Esophagus squamous epithelium (tissue), 5 donors: Measurements from ENCODE around the gene CIAO2B. TPM values are rescaled to one million over a fixed set of nuclear protein-coding genes. Genes with fewer than 3 reads are reported as not detected.

Experiments
- DNase-seq: peaks from one replicate; lab custom pipeline; 2025; lab: John Stamatoyannopoulos, UW
- H3K27ac ChIP-seq, 4 donors: fragments of 200-600 bp; sonication (generic); one replicate each; pipeline ENCODE4 v1.5.1; 2016 to 2019; ENCODE audit warnings: mild to moderate bottlenecking in 1 of 4
- H3K27me3 ChIP-seq, 4 donors: fragments of 200-600 bp; sonication (generic); 1 replicate in 3 of 4; 2 replicates in 1 of 4; pipeline versions ENCODE4 v1.5.1 to v1.6.0; 2017 to 2021; ENCODE audit warnings: antibody characterized with exemption in 1 of 4
- H3K36me3 ChIP-seq, 3 donors: fragments of 200-600 bp; sonication (generic); one replicate each; pipeline ENCODE4 v1.5.1; 2016 to 2019
- H3K4me1 ChIP-seq, 3 donors: fragments of 200-600 bp; sonication (generic); one replicate each; pipeline ENCODE4 v1.5.1; 2017 to 2019
- H3K4me3 ChIP-seq, 4 donors: fragments of 200-600 bp; sonication (generic); 1 replicate in 3 of 4; 2 replicates in 1 of 4; pipeline ENCODE4 v1.5.1; 2016 to 2019; ENCODE audit warnings: mild to moderate bottlenecking in 2 of 4, moderate library complexity in 1 of 4
- H3K9me3 ChIP-seq, 3 donors: fragments of 200-600 bp; sonication (generic); one replicate each; pipeline ENCODE4 v1.5.1; 2016 to 2019
- POLR2A ChIP-seq, 4 donors: fragments of 450-650 bp; IDR thresholded peaks; one replicate each; pipeline ENCODE4 v1.6.1; 2017; ENCODE audit warnings: antibody characterized with exemption in 4 of 4, mild to moderate bottlenecking in 4 of 4, moderate library complexity in 3 of 4
- WGBS, 2 donors: methylation state at CpG; one replicate each; pipeline ENCODE4 v1.1.5; 2018; 5-methylcytosine and 5-hydroxymethylcytosine counted together
- intact Hi-C: fragments of 100-400 bp; cut with DNase I; formaldehyde crosslinking; loops from one replicate; pipeline ENCODE4 v1.15.0; 2022
- total RNA-seq, 4 donors: library from RNA; depleted of rRNA; stranded (reverse); fragments of >200 nt; gene quantifications; one replicate each; pipeline ENCODE4 v1.1.0, GENCODE V29; 2016
- TF ChIP-seq, protein P1 (sequence below), 6 experiments: fragments of 450-650 bp in 4 of 6; fragments of 200-600 bp in 2 of 6; sonication (generic) in 2 of 6; IDR thresholded peaks; one replicate each; pipeline ENCODE4 v1.5.1; 2016 to 2019; ENCODE audit warnings: antibody characterized with exemption in 6 of 6, mild to moderate bottlenecking in 4 of 6, moderate library complexity in 4 of 6
- donor health status: DM: yes; HTN: yes; CAD: no.

The CIAO2B gene
- 100 to 1,000 TPM; 112 to 153 (median 126) TPM for total RNA-seq

DNA sequence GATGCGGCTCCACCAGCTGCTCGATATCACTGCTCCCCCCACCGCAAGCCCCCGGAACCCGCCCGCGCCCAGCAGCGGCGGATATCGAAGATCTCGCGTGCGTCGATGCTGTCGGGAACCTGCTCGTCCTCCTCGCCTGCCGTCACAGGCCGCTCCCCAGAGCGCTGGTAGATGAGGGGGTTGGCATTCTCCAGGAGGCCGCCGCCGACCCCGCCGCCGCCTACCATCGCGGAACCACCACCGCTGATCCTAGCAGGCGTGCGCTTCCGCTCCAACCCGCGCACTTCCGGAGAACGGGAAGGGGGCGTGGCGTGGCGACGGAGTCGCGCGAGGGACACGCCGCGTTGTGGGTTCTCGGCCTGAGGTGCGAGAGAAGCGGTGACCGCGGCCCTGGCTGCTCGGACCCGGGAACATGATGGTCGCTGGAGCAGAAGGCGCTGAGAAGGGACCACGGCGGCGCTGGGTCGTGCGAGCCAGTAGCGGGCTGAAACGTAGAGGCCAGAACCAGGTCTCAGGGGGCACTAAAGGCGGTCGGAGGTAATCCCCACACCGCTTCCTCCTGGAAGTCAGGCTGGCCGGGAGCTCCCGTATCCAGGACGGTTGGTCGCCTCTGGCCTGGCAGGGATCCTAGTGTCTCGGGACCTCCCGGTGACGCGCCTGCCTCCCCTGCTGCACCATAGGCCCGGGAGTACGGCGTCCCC lies at the start of gene CIAO2B:
Gene CIAO2B (minus strand): TSS at position 265 of the 701 bp plus-strand sequence. CDS start 38 bp downstream, at position 227.
- Histone ChIP-seq H3K27me3 (no peaks in the 10 kb centered on the region), H3K27ac (peak within 1 kb of the TSS; percentile 97 to 100 (median 98)), H3K4me1 (peaks cover 32 to 85% (median 36%) of the 10 kb centered on the region in 3 donors), H3K36me3 (peaks cover 0 to 42% (median 16%) of the 10 kb centered on the region in 3 donors), H3K4me3 (peak within 1 kb of the TSS; percentile 78 to 100 (median 92)), H3K9me3 (no peaks in the 10 kb centered on the region)
- intact Hi-C loops: loop anchor here (5.0 kb wide), 1 partner anchor 37 kb away; no protein-coding TSS in a partner anchor
- 0% methylated on average over 13 to 22 of the region's 76 CpGs for WGBS, 2 donors
- TF ChIP-seq POLR2A (IDR thresholded peaks at IDR 0.05): peak in 3 of 4 donors; percentile 79 to 94 (median 83)
- TF ChIP-seq, protein P1, sequence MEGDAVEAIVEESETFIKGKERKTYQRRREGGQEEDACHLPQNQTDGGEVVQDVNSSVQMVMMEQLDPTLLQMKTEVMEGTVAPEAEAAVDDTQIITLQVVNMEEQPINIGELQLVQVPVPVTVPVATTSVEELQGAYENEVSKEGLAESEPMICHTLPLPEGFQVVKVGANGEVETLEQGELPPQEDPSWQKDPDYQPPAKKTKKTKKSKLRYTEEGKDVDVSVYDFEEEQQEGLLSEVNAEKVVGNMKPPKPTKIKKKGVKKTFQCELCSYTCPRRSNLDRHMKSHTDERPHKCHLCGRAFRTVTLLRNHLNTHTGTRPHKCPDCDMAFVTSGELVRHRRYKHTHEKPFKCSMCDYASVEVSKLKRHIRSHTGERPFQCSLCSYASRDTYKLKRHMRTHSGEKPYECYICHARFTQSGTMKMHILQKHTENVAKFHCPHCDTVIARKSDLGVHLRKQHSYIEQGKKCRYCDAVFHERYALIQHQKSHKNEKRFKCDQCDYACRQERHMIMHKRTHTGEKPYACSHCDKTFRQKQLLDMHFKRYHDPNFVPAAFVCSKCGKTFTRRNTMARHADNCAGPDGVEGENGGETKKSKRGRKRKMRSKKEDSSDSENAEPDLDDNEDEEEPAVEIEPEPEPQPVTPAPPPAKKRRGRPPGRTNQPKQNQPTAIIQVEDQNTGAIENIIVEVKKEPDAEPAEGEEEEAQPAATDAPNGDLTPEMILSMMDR (IDR thresholded peaks at IDR 0.05): peak in 1 of 6 experiments; percentile 26
- no peak for DNase-seq

DNA sequence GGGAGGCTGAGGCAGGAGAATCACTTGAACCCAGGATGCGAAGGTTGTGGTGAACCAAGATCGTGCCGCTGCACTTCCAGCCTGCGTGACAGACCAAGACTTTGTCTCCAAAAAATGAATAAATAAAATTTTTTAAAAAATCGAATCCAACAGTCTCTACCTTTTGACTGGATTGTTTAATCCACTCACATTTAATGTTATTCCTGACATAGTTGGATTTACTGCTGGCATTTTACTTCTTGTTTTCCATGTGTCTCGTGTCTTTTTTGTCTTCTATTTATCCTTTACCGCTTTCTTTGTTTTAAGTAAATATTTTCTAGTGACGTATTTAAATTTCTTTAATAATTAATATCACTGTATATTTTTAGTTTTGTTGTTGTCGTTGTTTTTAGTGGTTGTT lies 48.8 kb upstream of the CIAO2B start:
- H3K36me3 ChIP-seq: no peaks in the 10 kb centered on the region
- no peak for DNase-seq
- 90 to 93% methylated on average over 9 of the region's 9 CpGs for WGBS, 2 donors
- H3K4me1 ChIP-seq: peaks cover 0 to 18% (median 0%) of the 10 kb centered on the region in 3 donors
- no peak overlapping the region for H3K27ac ChIP-seq
- no peak overlapping the region for H3K4me3 ChIP-seq
- intact Hi-C loops: no loop called here
- TF ChIP-seq POLR2A (IDR thresholded peaks at IDR 0.05): no peak
- TF ChIP-seq, protein P1 (IDR thresholded peaks at IDR 0.05): no peak
- H3K27me3 ChIP-seq: no peaks in the 10 kb centered on the region
- H3K9me3 ChIP-seq: no peaks in the 10 kb centered on the region

DNA sequence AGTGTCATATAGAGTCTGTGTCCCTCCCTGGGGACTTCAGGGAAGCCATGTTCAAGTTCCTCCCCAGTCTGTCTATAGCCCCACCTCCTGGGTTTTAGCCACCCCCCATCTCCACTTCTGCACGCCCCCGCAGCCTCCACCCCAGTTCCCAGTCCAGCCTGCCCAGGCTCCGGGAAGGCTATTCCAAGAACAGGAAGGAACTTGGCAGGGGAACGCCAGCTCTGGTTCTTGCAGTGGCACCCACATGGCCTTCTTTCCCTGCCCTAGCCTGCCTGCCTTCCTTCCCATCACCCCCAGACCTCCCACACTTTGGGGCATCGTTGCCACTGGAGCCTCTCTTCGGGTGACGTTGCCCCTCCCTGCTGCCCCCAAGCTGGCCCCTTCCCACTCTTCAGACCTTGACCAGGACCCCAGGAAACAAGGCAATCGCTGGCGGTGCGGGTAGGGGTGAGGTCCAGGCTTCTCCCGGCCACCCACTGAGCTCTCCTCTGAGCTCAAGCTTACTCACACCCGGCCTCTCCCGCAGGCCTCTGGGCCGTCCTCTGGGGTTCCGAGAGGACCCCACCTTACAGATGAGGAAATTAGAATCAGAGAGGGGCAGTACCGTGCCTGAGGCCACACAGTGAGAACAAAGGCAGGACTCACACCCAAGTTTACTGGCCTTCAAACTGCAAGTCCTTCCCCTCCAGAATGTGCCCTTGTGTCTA lies 45.0 kb upstream of the CIAO2B start:
- Histone ChIP-seq H3K27ac (peak overlapping the region in 2 of 4 donors; percentile 3 to 52), H3K27me3 (peaks cover 0 to 4% (median 0%) of the 10 kb centered on the region in 4 donors), H3K36me3 (no peaks in the 10 kb centered on the region), H3K4me3 (no peak overlapping the region), H3K9me3 (no peaks in the 10 kb centered on the region), H3K4me1 (peaks cover 4 to 31% (median 5%) of the 10 kb centered on the region in 3 donors)
- DNase-seq: no peak
- no peak for TF ChIP-seq POLR2A (IDR thresholded peaks at IDR 0.05)
- TF ChIP-seq, protein P1 (IDR thresholded peaks at IDR 0.05): no peak
- WGBS, 2 donors: 33 to 52% methylated on average over 3 to 7 of the region's 16 CpGs
- intact Hi-C loops: loop anchor here (5.0 kb wide), 1 partner anchor 178 kb away; the partner anchor contains the start of genes FBXL8 and TRADD

DNA sequence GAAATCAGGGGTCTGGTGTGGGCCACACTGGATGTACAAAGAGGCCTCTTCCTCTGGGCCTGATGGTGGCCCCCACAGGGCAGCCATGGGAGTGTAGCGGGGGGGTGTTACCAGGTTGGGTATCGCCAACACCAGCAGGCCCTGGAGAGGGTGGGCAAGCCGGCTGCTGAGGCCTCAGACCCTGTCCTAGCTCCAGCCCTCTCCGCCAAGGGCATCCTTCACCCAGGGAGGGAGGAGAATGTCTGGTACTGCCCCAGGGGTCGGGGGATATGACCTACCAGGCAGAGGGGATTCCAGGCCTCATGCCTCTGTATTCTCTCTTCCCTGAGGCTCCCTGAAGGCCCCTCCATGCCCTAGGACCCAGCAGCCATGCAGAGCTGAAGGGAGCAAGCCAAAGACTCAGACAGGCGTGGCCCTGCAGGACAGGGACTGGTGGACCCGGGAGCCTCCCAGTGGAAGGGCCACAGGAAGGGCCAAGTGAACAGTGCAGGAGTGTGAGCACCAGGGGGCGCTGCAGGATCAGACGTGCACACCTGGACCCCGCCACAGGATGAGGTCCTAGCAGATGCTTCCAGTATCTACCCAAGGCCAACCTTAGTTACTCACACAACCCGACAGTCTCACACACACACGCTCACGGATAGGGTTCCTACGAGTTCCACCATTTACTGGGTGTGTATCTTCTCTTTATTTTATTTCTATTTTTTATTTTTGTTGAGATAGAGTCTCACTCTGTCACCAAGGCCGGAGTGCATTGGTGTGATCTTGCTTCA lies 43.3 kb upstream of the CIAO2B start:
- H3K4me3 ChIP-seq: no peak overlapping the region
- WGBS, 2 donors: 12% methylated on average over 8 of the region's 15 CpGs
- no peaks in the 10 kb centered on the region for H3K9me3 ChIP-seq
- H3K4me1 ChIP-seq: peaks cover 4 to 31% (median 5%) of the 10 kb centered on the region in 3 donors
- peak; percentile 39 for DNase-seq
- intact Hi-C loops: loop anchor here (5.0 kb wide), 1 partner anchor 180 kb away; the partner anchor contains the start of genes FBXL8 and TRADD
- no peak for TF ChIP-seq POLR2A (IDR thresholded peaks at IDR 0.05)
- TF ChIP-seq, protein P1 (IDR thresholded peaks at IDR 0.05): peak; percentile 79 to 99 (median 98)
- H3K27ac ChIP-seq: no peak overlapping the region
- H3K36me3 ChIP-seq: no peaks in the 10 kb centered on the region
- H3K27me3 ChIP-seq: peaks cover 0 to 13% (median 0%) of the 10 kb centered on the region in 4 donors
